ENCODE data around the gene EPS8L2.

DNA sequence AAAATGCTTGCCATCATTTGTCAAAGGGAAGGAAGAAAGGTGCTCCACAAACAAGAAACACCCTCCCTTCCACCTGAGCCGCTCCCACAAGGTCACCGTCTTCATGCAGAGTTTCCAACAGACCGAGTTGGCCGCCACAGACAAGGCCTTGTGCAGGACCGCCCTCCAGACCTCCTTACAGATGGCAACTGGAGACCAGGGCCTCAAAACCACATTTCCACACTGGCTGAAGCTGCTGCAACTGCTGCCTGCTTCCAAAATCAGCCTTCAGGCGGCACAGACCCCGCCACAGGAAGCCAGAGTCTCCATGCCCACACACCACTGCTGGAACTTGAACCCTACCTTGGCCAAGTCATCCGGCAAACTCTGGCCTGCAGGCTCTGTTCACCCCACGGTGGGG lies 17.4 kb upstream of the EPS8L2 start:
- TF ChIP-seq, protein P1, sequence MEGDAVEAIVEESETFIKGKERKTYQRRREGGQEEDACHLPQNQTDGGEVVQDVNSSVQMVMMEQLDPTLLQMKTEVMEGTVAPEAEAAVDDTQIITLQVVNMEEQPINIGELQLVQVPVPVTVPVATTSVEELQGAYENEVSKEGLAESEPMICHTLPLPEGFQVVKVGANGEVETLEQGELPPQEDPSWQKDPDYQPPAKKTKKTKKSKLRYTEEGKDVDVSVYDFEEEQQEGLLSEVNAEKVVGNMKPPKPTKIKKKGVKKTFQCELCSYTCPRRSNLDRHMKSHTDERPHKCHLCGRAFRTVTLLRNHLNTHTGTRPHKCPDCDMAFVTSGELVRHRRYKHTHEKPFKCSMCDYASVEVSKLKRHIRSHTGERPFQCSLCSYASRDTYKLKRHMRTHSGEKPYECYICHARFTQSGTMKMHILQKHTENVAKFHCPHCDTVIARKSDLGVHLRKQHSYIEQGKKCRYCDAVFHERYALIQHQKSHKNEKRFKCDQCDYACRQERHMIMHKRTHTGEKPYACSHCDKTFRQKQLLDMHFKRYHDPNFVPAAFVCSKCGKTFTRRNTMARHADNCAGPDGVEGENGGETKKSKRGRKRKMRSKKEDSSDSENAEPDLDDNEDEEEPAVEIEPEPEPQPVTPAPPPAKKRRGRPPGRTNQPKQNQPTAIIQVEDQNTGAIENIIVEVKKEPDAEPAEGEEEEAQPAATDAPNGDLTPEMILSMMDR (conservative IDR thresholded peaks at IDR 0.05): no peak
- no peak for TF ChIP-seq ZFX (IDR thresholded peaks at IDR 0.05)
